DOHH2 (cell line): Measurements from ENCODE around the gene PABPC3.

Experiments
- EZH2phosphoT487 ChIP-seq: fragments of 200-600 bp; sonication (generic); IDR thresholded peaks from 2 replicates; pipeline ENCODE4 v1.6.1; 2017; ENCODE audit warnings: borderline replicate concordance, mild to moderate bottlenecking, antibody characterized with exemption, low read length, moderate library complexity, mixed read lengths
- TF ChIP-seq, protein P1 (sequence below): fragments of 200-600 bp; sonication (generic); IDR thresholded peaks from one replicate; pipeline ENCODE4 v1.5.1; 2014; ENCODE audit warnings: antibody characterized with exemption, mild to moderate bottlenecking, low read depth, low read length; ENCODE audit not compliant: poor library complexity, severe bottlenecking

- TF ChIP-seq, protein P1, sequence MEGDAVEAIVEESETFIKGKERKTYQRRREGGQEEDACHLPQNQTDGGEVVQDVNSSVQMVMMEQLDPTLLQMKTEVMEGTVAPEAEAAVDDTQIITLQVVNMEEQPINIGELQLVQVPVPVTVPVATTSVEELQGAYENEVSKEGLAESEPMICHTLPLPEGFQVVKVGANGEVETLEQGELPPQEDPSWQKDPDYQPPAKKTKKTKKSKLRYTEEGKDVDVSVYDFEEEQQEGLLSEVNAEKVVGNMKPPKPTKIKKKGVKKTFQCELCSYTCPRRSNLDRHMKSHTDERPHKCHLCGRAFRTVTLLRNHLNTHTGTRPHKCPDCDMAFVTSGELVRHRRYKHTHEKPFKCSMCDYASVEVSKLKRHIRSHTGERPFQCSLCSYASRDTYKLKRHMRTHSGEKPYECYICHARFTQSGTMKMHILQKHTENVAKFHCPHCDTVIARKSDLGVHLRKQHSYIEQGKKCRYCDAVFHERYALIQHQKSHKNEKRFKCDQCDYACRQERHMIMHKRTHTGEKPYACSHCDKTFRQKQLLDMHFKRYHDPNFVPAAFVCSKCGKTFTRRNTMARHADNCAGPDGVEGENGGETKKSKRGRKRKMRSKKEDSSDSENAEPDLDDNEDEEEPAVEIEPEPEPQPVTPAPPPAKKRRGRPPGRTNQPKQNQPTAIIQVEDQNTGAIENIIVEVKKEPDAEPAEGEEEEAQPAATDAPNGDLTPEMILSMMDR: no peak
- TF ChIP-seq EZH2phosphoT487: no peak
Observed at GRCh38 chr13:25118378-25118905, 22.5 kb downstream of the PABPC3 start.
